Stimulated activated naive CD8-positive, alpha-beta T cell treated with anti-CD3 and anti-CD28 coated beads, Interleukin-15, Interleukin-2, amounts not matched to agents 100 ng/mL and 50 ng/mL, for 24 hours (primary cell): ENCODE data around the gene VSIR.
A peak's percentile ranks its signal among the peaks of the same experiment; 100 is the strongest.

Source experiments
- H3K27ac Mint-ChIP-seq: one replicate; pipeline ENCODE4 v1.8.0; 2021; ENCODE audit warnings: mild to moderate bottlenecking, mixed read lengths
- H3K27me3 Mint-ChIP-seq: one replicate; pipeline ENCODE4 v1.8.0; 2021; ENCODE audit warnings: mixed read lengths
- H3K36me3 Mint-ChIP-seq: one replicate; pipeline ENCODE4 v1.8.0; 2021; ENCODE audit warnings: low read depth, mixed read lengths
- H3K4me1 Mint-ChIP-seq: one replicate; pipeline ENCODE4 v1.8.0; 2021; ENCODE audit warnings: low read depth, mixed read lengths
- H3K4me3 Mint-ChIP-seq: one replicate; pipeline ENCODE4 v1.8.0; 2021; ENCODE audit warnings: mild to moderate bottlenecking, mixed read lengths
- H3K9me3 Mint-ChIP-seq: one replicate; pipeline ENCODE4 v1.8.0; 2021; ENCODE audit warnings: mixed read lengths

VSIR gene

GRCh38 chr10:71799112-71799511 lies 25.8 kb upstream of the VSIR start:
- no peaks in the 10 kb centered on the region for H3K9me3 Mint-ChIP-seq
- no peak overlapping the region for H3K27ac Mint-ChIP-seq
- peaks cover 23% of the 10 kb centered on the region for H3K4me1 Mint-ChIP-seq
- H3K36me3 Mint-ChIP-seq: no peaks in the 10 kb centered on the region
- no peaks in the 10 kb centered on the region for H3K27me3 Mint-ChIP-seq
- no peak overlapping the region for H3K4me3 Mint-ChIP-seq

- Mint-ChIP-seq H3K9me3 (no peaks in the 10 kb centered on the region), H3K4me3 (no peak overlapping the region), H3K4me1 (peaks cover 23% of the 10 kb centered on the region), H3K27ac (no peak overlapping the region), H3K27me3 (no peaks in the 10 kb centered on the region), H3K36me3 (no peaks in the 10 kb centered on the region)
Observed at GRCh38 chr10:71798308-71798624, 24.9 kb upstream of the VSIR start.

- Mint-ChIP-seq H3K4me3 (no peak overlapping the region), H3K27ac (peak overlapping the region; percentile 16), H3K4me1 (peaks cover 23% of the 10 kb centered on the region), H3K9me3 (no peaks in the 10 kb centered on the region), H3K36me3 (no peaks in the 10 kb centered on the region), H3K27me3 (no peaks in the 10 kb centered on the region)
Observed at GRCh38 chr10:71797533-71798307, 24.4 kb upstream of the VSIR start.

GRCh38 chr10:71796749-71797405 lies 23.6 kb upstream of the VSIR start:
- Mint-ChIP-seq H3K9me3 (no peaks in the 10 kb centered on the region), H3K27me3 (no peaks in the 10 kb centered on the region), H3K4me3 (no peak overlapping the region)

GRCh38 chr10:71795248-71795647 lies 21.9 kb upstream of the VSIR start:
- Mint-ChIP-seq H3K36me3 (no peaks in the 10 kb centered on the region), H3K27ac (no peak overlapping the region), H3K9me3 (no peaks in the 10 kb centered on the region), H3K4me1 (peaks cover 31% of the 10 kb centered on the region), H3K27me3 (no peaks in the 10 kb centered on the region), H3K4me3 (no peak overlapping the region)

More at GRCh38 chr10:71796749-71797405, 23.6 kb upstream of the VSIR start:
- Mint-ChIP-seq H3K4me1 (peaks cover 23% of the 10 kb centered on the region), H3K27ac (peak overlapping the region; percentile 16), H3K36me3 (no peaks in the 10 kb centered on the region)

GRCh38 chr10:71790749-71791440 lies 17.6 kb upstream of the VSIR start:
- H3K27ac Mint-ChIP-seq: no peak overlapping the region

GRCh38 chr10:71789871-71790270 lies 16.6 kb upstream of the VSIR start:
- H3K27me3 Mint-ChIP-seq: no peaks in the 10 kb centered on the region
- no peaks in the 10 kb centered on the region for H3K36me3 Mint-ChIP-seq
- H3K9me3 Mint-ChIP-seq: no peaks in the 10 kb centered on the region
- no peak overlapping the region for H3K27ac Mint-ChIP-seq
- H3K4me1 Mint-ChIP-seq: peaks cover 8% of the 10 kb centered on the region
- no peak overlapping the region for H3K4me3 Mint-ChIP-seq

More at GRCh38 chr10:71790749-71791440, 17.6 kb upstream of the VSIR start:
- peaks cover 8% of the 10 kb centered on the region for H3K4me1 Mint-ChIP-seq
- no peaks in the 10 kb centered on the region for H3K36me3 Mint-ChIP-seq
- H3K4me3 Mint-ChIP-seq: no peak overlapping the region
- no peaks in the 10 kb centered on the region for H3K27me3 Mint-ChIP-seq
- H3K9me3 Mint-ChIP-seq: no peaks in the 10 kb centered on the region

GRCh38 chr10:71788954-71789353 lies 15.6 kb upstream of the VSIR start:
- Mint-ChIP-seq H3K4me3 (no peak overlapping the region), H3K27me3 (no peaks in the 10 kb centered on the region), H3K9me3 (no peaks in the 10 kb centered on the region), H3K27ac (no peak overlapping the region), H3K36me3 (no peaks in the 10 kb centered on the region), H3K4me1 (peaks cover 8% of the 10 kb centered on the region)

GRCh38 chr10:71784679-71785272 lies 11.5 kb upstream of the VSIR start:
- Mint-ChIP-seq H3K27me3 (no peaks in the 10 kb centered on the region), H3K4me3 (no peak overlapping the region), H3K9me3 (no peaks in the 10 kb centered on the region), H3K4me1 (peaks cover 8% of the 10 kb centered on the region), H3K27ac (peak overlapping the region; percentile 17), H3K36me3 (no peaks in the 10 kb centered on the region)

GRCh38 chr10:71783917-71784678 lies 10.8 kb upstream of the VSIR start:
- Mint-ChIP-seq H3K4me1 (peaks cover 8% of the 10 kb centered on the region), H3K27ac (peak overlapping the region; percentile 26), H3K9me3 (no peaks in the 10 kb centered on the region), H3K27me3 (no peaks in the 10 kb centered on the region), H3K4me3 (no peak overlapping the region), H3K36me3 (no peaks in the 10 kb centered on the region)

- no peak overlapping the region for H3K4me3 Mint-ChIP-seq
- H3K36me3 Mint-ChIP-seq: no peaks in the 10 kb centered on the region
- H3K27me3 Mint-ChIP-seq: no peaks in the 10 kb centered on the region
- no peak overlapping the region for H3K27ac Mint-ChIP-seq
- peaks cover 8% of the 10 kb centered on the region for H3K4me1 Mint-ChIP-seq
- no peaks in the 10 kb centered on the region for H3K9me3 Mint-ChIP-seq
Observed at GRCh38 chr10:71782917-71783490, 9.7 kb upstream of the VSIR start.

- no peak overlapping the region for H3K27ac Mint-ChIP-seq
- no peaks in the 10 kb centered on the region for H3K27me3 Mint-ChIP-seq
- no peaks in the 10 kb centered on the region for H3K9me3 Mint-ChIP-seq
- H3K36me3 Mint-ChIP-seq: no peaks in the 10 kb centered on the region
- no peak overlapping the region for H3K4me3 Mint-ChIP-seq
- H3K4me1 Mint-ChIP-seq: peaks cover 8% of the 10 kb centered on the region
Observed at GRCh38 chr10:71782221-71782916, 9.0 kb upstream of the VSIR start.

- Mint-ChIP-seq H3K9me3 (no peaks in the 10 kb centered on the region), H3K27me3 (no peaks in the 10 kb centered on the region), H3K27ac (no peak overlapping the region)
Observed at GRCh38 chr10:71780719-71781118, 7.4 kb upstream of the VSIR start.

GRCh38 chr10:71780156-71780555 lies 6.8 kb upstream of the VSIR start:
- Mint-ChIP-seq H3K4me1 (peaks cover 28% of the 10 kb centered on the region), H3K4me3 (no peak overlapping the region), H3K27ac (no peak overlapping the region), H3K27me3 (no peaks in the 10 kb centered on the region), H3K9me3 (no peaks in the 10 kb centered on the region), H3K36me3 (no peaks in the 10 kb centered on the region)

More at GRCh38 chr10:71780719-71781118, 7.4 kb upstream of the VSIR start:
- peaks cover 23% of the 10 kb centered on the region for H3K4me1 Mint-ChIP-seq
- no peak overlapping the region for H3K4me3 Mint-ChIP-seq
- H3K36me3 Mint-ChIP-seq: no peaks in the 10 kb centered on the region
